HL-60 (cell line): ENCODE measurements around the gene MRPS24.

ENCODE experiments used
- DNase-seq, 2 experiments: peaks; one replicate each; pipeline ENCODE4 v3.0.0-alpha.2; 2010 to 2020; ENCODE audit warnings: low read depth in 1 of 2, low spot score in 1 of 2
- H3K27ac ChIP-seq: fragments of 250-450 bp; sonication (Bioruptor Pico); replicated peaks from 2 replicates; pipeline ENCODE4 v1.5.1; 2020; ENCODE audit warnings: mild to moderate bottlenecking, moderate library complexity
- H3K27me3 ChIP-seq: fragments of 250-450 bp; sonication (Bioruptor Pico); 2 replicates; pipeline ENCODE4 v1.5.1; 2021; ENCODE audit warnings: mild to moderate bottlenecking, moderate library complexity; ENCODE audit not compliant: insufficient read depth, poor library complexity, severe bottlenecking
- H3K4me3 ChIP-seq: replicated peaks from 2 replicates; pipeline ENCODE4 v1.5.1; 2011; ENCODE audit warnings: mild to moderate bottlenecking, control low read depth, low read length; ENCODE audit not compliant: insufficient read depth
- CTCF ChIP-seq: IDR thresholded peaks from one replicate; pipeline ENCODE4 v1.5.1; 2011; ENCODE audit warnings: low read length, control low read depth, inconsistent platforms; ENCODE audit not compliant: insufficient read depth
- GABPA ChIP-seq: IDR thresholded peaks from 2 replicates; pipeline ENCODE4 v1.6.1; 2012; ENCODE audit warnings: low read depth
- POLR2AphosphoS5 ChIP-seq: IDR thresholded peaks from 2 replicates; pipeline ENCODE4 v1.6.1; 2012; ENCODE audit warnings: low read depth
- REST ChIP-seq: IDR thresholded peaks from 2 replicates; pipeline ENCODE4 v1.6.1; 2012; ENCODE audit warnings: low read depth; ENCODE audit not compliant: insufficient replicate concordance
- SPI1 ChIP-seq: IDR thresholded peaks from 2 replicates; pipeline ENCODE4 v1.6.1; 2012; ENCODE audit warnings: low read depth, mild to moderate bottlenecking, borderline replicate concordance

The MRPS24 gene

GRCh38 chr7:43884209-43884608 lies 14.9 kb upstream of the MRPS24 start:
- Histone ChIP-seq H3K4me3 (no peak overlapping the region), H3K27ac (no peak overlapping the region), H3K27me3 (no peaks in the 10 kb centered on the region)
- no peak for DNase-seq
- TF ChIP-seq REST (no peak), GABPA (no peak), POLR2AphosphoS5 (no peak), CTCF (no peak), SPI1 (no peak)

GRCh38 chr7:43880596-43880995 lies 11.3 kb upstream of the MRPS24 start:
- DNase-seq = no peak
- Histone ChIP-seq H3K27me3 (no peaks in the 10 kb centered on the region), H3K4me3 (no peak overlapping the region), H3K27ac (no peak overlapping the region)
- TF ChIP-seq SPI1 (no peak), REST (no peak), CTCF (no peak), GABPA (no peak), POLR2AphosphoS5 (no peak)

- no peak overlapping the region for H3K27ac ChIP-seq
These were observed 10.2 kb upstream of the MRPS24 start for GRCh38 chr7:43879477-43879876.

More at GRCh38 chr7:43879477-43879876, 10.2 kb upstream of the MRPS24 start:
- DNase-seq = no peak
- no peaks in the 10 kb centered on the region for H3K27me3 ChIP-seq
- TF ChIP-seq CTCF (no peak), REST (no peak), GABPA (no peak), SPI1 (no peak), POLR2AphosphoS5 (no peak)
- H3K4me3 ChIP-seq = no peak overlapping the region
